Activated CD4-positive, alpha-beta memory T cell treated with anti-CD3 and anti-CD28 coated beads, Interleukin-2, amount 10 ng/mL, durations not matched to agents 7 days and 5 days (primary cell): ENCODE results near the gene ULBP2. TPM values are rescaled to one million over a fixed set of nuclear protein-coding genes. Genes with fewer than 3 reads are reported as not detected.

Source experiments
- CTCF ChIA-PET: fragments of 350-600 bp; sonication (Branson Sonifier 250); formaldehyde crosslinking; loops from one replicate; lab custom pipeline; 2021; ENCODE audit warnings: antibody characterized with exemption, inconsistent platforms; lab: Charles Lee
- POLR2A ChIA-PET: fragments of 350-600 bp; sonication (Branson Sonifier 250); formaldehyde crosslinking; loops from one replicate; lab custom pipeline; 2021; ENCODE audit warnings: antibody characterized with exemption; lab: Charles Lee
- DNase-seq: peaks from one replicate; pipeline ENCODE4 v3.0.0-alpha.2; 2020
- H3K27ac Mint-ChIP-seq: one replicate; pipeline ENCODE4 v1.8.0; 2021; ENCODE audit warnings: mild to moderate bottlenecking, mixed read lengths
- H3K27me3 Mint-ChIP-seq: one replicate; pipeline ENCODE4 v1.8.0; 2021; ENCODE audit warnings: mixed read lengths
- H3K36me3 Mint-ChIP-seq: one replicate; pipeline ENCODE4 v1.8.0; 2021; ENCODE audit warnings: low read depth, mixed read lengths
- H3K4me1 Mint-ChIP-seq: one replicate; pipeline ENCODE4 v1.8.0; 2021; ENCODE audit warnings: mixed read lengths
- H3K4me3 Mint-ChIP-seq: one replicate; pipeline ENCODE4 v1.8.0; 2021; ENCODE audit warnings: mild to moderate bottlenecking, mixed read lengths
- H3K9me3 Mint-ChIP-seq: one replicate; pipeline ENCODE4 v1.8.0; 2021; ENCODE audit warnings: mixed read lengths
- total RNA-seq, 2 experiments: library from RNA; stranded (reverse); gene quantifications; one replicate each; pipeline ENCODE4 v1.2.3, GENCODE V29; 2021

ULBP2 gene, protein sequence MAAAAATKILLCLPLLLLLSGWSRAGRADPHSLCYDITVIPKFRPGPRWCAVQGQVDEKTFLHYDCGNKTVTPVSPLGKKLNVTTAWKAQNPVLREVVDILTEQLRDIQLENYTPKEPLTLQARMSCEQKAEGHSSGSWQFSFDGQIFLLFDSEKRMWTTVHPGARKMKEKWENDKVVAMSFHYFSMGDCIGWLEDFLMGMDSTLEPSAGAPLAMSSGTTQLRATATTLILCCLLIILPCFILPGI
- total RNA-seq: 1 to 10 TPM; 1.5 to 1.8 TPM

GRCh38 chr6:149941583-149942460 is at the start of gene ULBP2:
TSS of gene ULBP2 (plus strand) at chr6:149942014. CDS start at chr6:149942073, 59 bp downstream.
- peak; percentile 90 for DNase-seq
- Mint-ChIP-seq H3K9me3 (no peaks in the 10 kb centered on the region), H3K4me1 (peaks cover 42% of the 10 kb centered on the region), H3K27ac (peak within 1 kb of the TSS; percentile 61), H3K4me3 (peak within 1 kb of the TSS; percentile 92), H3K36me3 (peaks cover 3% of the 10 kb centered on the region), H3K27me3 (peaks cover 75% of the 10 kb centered on the region)
- ChIA-PET POLR2A (no interaction called here), CTCF (interaction anchor here (1.0 kb wide), 1 partner anchor 75 kb away, joined by 4 read pairs; no protein-coding TSS in a partner anchor)

- Mint-ChIP-seq H3K27me3 (peaks cover 26% of the 10 kb centered on the region), H3K9me3 (no peaks in the 10 kb centered on the region), H3K27ac (no peak overlapping the region), H3K4me1 (peaks cover 58% of the 10 kb centered on the region), H3K36me3 (no peaks in the 10 kb centered on the region), H3K4me3 (no peak overlapping the region)
- no peak for DNase-seq
- ChIA-PET POLR2A (no interaction called here), CTCF (interaction anchor here (1.1 kb wide), 1 partner anchor 9 kb away, joined by 3 read pairs; no protein-coding TSS in a partner anchor)
Observed at GRCh38 chr6:149895048-149895590, 46.7 kb upstream of the ULBP2 start.

DNA sequence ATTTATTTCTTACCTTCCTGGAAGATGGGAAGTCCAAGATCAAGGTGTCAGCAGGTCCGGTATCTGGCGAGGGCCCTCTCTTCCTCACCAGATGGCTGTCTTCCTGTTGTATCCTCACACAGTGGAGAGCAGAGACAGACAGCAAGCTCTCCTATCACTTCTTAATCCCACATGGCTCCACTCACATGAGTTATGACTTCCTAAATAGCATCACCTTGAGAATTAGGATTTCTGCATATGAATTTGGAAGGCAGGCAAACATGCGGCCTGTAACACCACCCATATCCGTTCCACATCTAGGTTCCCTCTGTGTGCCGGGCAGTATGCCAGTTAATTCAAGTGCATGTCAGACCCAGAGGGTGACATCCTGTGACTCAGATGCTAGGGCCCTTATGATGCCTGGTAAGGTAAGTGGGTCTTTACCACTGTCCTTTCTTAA is 46.0 kb upstream of the ULBP2 start:
- Mint-ChIP-seq H3K4me3 (no peak overlapping the region), H3K27me3 (peaks cover 26% of the 10 kb centered on the region), H3K36me3 (no peaks in the 10 kb centered on the region), H3K27ac (peak overlapping the region; percentile 60), H3K9me3 (no peaks in the 10 kb centered on the region), H3K4me1 (peaks cover 54% of the 10 kb centered on the region)
- POLR2A ChIA-PET: interaction anchor here (1.5 kb wide), 1 partner anchor 9 kb away, joined by 4 read pairs; no protein-coding TSS in a partner anchor
- CTCF ChIA-PET: interaction anchor here (1.1 kb wide), 1 partner anchor 9 kb away, joined by 3 read pairs; no protein-coding TSS in a partner anchor
- peak; percentile 50 for DNase-seq

DNA sequence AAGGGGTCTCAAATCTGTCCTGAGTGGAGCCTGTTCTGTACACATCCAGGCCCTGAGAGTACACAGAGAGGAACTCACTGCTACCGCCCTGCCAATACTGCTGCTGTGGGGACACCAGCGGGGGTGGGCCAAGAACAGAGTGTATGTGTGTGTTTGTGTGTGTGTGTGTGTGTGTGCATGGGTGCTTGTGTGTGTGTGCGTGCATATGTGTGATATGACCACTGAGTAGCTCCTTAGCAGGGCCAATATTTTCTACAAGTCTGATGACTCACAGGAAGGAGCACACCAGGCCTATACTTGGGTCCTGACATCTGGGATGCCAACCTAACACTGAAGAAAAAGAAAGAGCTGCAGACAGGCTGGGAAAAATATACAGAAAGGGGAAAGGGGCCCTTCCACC is 45.3 kb upstream of the ULBP2 start:
- Mint-ChIP-seq H3K4me3 (no peak overlapping the region), H3K36me3 (no peaks in the 10 kb centered on the region), H3K27ac (peak overlapping the region; percentile 49), H3K4me1 (peaks cover 51% of the 10 kb centered on the region), H3K9me3 (no peaks in the 10 kb centered on the region), H3K27me3 (peaks cover 23% of the 10 kb centered on the region)
- DNase-seq: no peak
- ChIA-PET CTCF (no interaction called here), POLR2A (interaction anchor here (1.5 kb wide), 1 partner anchor 9 kb away, joined by 4 read pairs; no protein-coding TSS in a partner anchor)

GRCh38 chr6:149897015-149897697 is 44.7 kb upstream of the ULBP2 start:
- Mint-ChIP-seq H3K4me1 (peaks cover 47% of the 10 kb centered on the region), H3K9me3 (no peaks in the 10 kb centered on the region), H3K27ac (no peak overlapping the region), H3K36me3 (no peaks in the 10 kb centered on the region), H3K4me3 (no peak overlapping the region), H3K27me3 (peaks cover 23% of the 10 kb centered on the region)
- CTCF ChIA-PET: no interaction called here
- POLR2A ChIA-PET: interaction anchor here (1.5 kb wide), 1 partner anchor 8 kb away, joined by 4 read pairs; no protein-coding TSS in a partner anchor
- DNase-seq: no peak

DNA sequence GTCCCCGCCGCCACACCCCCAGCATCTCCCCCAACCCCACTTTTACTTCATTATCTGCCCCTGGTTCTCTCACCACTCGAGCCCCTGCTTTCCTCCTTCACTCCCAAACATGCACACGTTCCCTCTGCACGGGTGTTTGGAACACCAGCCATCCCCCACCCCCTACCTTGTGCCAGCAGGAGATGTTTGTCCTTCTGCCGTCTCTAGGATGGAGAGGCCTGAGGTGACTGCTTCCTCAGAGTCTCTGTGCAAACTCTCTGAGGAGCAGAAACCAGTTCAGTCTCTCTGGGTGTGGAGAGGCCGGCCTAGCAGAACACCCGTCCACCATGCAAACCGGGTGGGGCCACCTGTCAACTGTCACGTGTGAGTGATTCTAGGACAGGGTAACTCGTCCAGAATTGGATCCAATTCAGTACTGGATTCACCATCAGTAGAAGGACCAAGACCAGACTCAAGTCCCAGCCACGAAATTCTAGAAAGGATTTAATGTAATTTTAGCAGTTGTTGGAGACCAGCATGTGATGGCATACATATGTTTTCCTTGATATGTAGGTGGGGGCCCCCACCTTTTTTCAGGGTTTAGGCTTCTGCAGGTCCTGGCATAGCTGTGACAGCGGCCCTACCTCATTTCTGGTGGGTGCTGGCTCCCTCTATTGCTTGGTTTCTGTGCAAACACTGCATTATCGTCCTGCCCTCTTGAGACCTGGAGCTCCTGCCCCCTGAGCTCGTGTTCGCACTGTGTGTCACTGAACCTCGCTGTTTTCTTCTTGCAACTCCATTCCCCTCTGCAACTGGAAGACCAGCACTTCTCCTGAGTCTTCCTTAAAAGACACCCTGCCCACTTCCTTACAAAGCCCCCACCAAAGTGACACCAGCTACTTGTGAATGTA is 43.7 kb upstream of the ULBP2 start, which contains the start of gene RAET1E:
Gene RAET1E, minus strand, starts transcription at position 259 of the 890 bp plus-strand sequence. CDS start 7,212 bp downstream, outside the sequence.
- Mint-ChIP-seq H3K4me3 (no peak within 1 kb of the TSS), H3K27ac (peak within 1 kb of the TSS; percentile 41), H3K4me1 (peaks cover 38% of the 10 kb centered on the region), H3K27me3 (peaks cover 21% of the 10 kb centered on the region), H3K36me3 (no peaks in the 10 kb centered on the region), H3K9me3 (no peaks in the 10 kb centered on the region)
- ChIA-PET POLR2A (no interaction called here), CTCF (no interaction called here)
- DNase-seq: no peak

- H3K9me3 Mint-ChIP-seq: no peaks in the 10 kb centered on the region
- H3K4me3 Mint-ChIP-seq: no peak overlapping the region
- CTCF ChIA-PET: no interaction called here
- no peaks in the 10 kb centered on the region for H3K36me3 Mint-ChIP-seq
- H3K27ac Mint-ChIP-seq: no peak overlapping the region
- H3K27me3 Mint-ChIP-seq: peaks cover 13% of the 10 kb centered on the region
- POLR2A ChIA-PET: no interaction called here
- H3K4me1 Mint-ChIP-seq: peaks cover 36% of the 10 kb centered on the region
- peak; percentile 1 for DNase-seq
Observed at GRCh38 chr6:149898966-149899365, 42.8 kb upstream of the ULBP2 start.

- Mint-ChIP-seq H3K27me3 (peaks cover 8% of the 10 kb centered on the region), H3K4me3 (no peak overlapping the region), H3K9me3 (no peaks in the 10 kb centered on the region), H3K36me3 (no peaks in the 10 kb centered on the region), H3K27ac (no peak overlapping the region), H3K4me1 (peaks cover 34% of the 10 kb centered on the region)
- DNase-seq: no peak
- POLR2A ChIA-PET: no interaction called here
- CTCF ChIA-PET: interaction anchor here (0.8 kb wide), 1 partner anchor 61 kb away, joined by 5 read pairs; no protein-coding TSS in a partner anchor
Observed at GRCh38 chr6:149899486-149899885, 42.3 kb upstream of the ULBP2 start.

DNA sequence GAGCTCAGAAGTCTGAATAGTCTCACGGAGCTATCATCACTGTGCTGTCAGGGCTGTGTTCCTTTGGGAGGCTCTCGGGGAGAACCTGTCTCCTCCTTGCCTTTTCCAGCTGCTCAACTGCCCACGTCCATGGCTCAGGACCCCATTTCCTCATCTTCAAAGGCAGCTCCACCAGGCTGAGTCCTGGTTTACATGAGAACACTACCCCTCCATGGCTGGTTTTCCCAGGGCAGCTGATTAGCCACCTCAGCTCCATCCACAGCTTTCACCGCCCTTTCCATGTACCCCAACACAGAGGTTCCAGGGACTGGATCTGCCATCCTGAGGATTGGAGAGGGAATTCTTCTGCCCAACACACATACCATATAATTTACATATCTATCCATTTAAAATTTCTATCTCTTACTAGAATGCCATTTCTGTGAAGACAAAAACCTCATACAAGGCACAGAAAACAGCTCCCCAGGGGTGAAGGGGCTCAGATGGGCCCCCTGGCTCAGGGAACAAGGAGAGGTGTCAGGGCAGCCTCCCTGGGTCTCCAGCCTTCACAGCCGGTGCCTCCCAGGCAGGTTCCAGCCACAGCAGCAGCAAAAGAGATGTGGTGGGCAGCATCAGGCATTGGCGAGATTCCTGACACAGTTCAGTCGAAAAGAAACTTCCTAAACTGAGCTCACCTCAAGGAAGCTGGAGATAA is 41.7 kb upstream of the ULBP2 start:
- no peak overlapping the region for H3K27ac Mint-ChIP-seq
- H3K27me3 Mint-ChIP-seq: peaks cover 9% of the 10 kb centered on the region
- no peaks in the 10 kb centered on the region for H3K9me3 Mint-ChIP-seq
- peaks cover 29% of the 10 kb centered on the region for H3K4me1 Mint-ChIP-seq
- POLR2A ChIA-PET: no interaction called here
- H3K36me3 Mint-ChIP-seq: no peaks in the 10 kb centered on the region
- H3K4me3 Mint-ChIP-seq: no peak overlapping the region
- no peak for DNase-seq
- CTCF ChIA-PET: interaction anchor here (0.8 kb wide), 1 partner anchor 61 kb away, joined by 5 read pairs; no protein-coding TSS in a partner anchor

GRCh38 chr6:149900620-149901443 is 41.0 kb upstream of the ULBP2 start:
- Mint-ChIP-seq H3K27me3 (peaks cover 9% of the 10 kb centered on the region), H3K27ac (no peak overlapping the region)

More at GRCh38 chr6:149900620-149901443, 41.0 kb upstream of the ULBP2 start:
- ChIA-PET CTCF (no interaction called here), POLR2A (no interaction called here)
- no peaks in the 10 kb centered on the region for H3K36me3 Mint-ChIP-seq
- no peak for DNase-seq
- no peak overlapping the region for H3K4me3 Mint-ChIP-seq
- H3K9me3 Mint-ChIP-seq: no peaks in the 10 kb centered on the region
- H3K4me1 Mint-ChIP-seq: peaks cover 22% of the 10 kb centered on the region
